Ovary (tissue), 3 donors: Measurements from ENCODE around the gene PAGR1.

Experiments
- EP300 ChIP-seq: sonication (generic); formaldehyde crosslinking; IDR thresholded peaks from one replicate; pipeline ENCODE4 v1.6.1; 2017; ENCODE audit warnings: antibody characterized with exemption
- POLR2A ChIP-seq: fragments of 450-650 bp; IDR thresholded peaks from one replicate; pipeline ENCODE4 v1.6.1; 2017; ENCODE audit warnings: antibody characterized with exemption, mild to moderate bottlenecking, moderate library complexity
- TF ChIP-seq, protein P1 (sequence below), 3 donors: fragments of 450-650 bp in 2 of 3; fragments of 200-600 bp in 1 of 3; IDR thresholded peaks; one replicate each; pipeline versions ENCODE4 v1.5.1 to v1.8.0; 2016 to 2022; ENCODE audit warnings: antibody characterized with exemption in 3 of 3, mild to moderate bottlenecking in 1 of 3
- donor health status: DM: no; HTN: no; CAD: no.

DNA sequence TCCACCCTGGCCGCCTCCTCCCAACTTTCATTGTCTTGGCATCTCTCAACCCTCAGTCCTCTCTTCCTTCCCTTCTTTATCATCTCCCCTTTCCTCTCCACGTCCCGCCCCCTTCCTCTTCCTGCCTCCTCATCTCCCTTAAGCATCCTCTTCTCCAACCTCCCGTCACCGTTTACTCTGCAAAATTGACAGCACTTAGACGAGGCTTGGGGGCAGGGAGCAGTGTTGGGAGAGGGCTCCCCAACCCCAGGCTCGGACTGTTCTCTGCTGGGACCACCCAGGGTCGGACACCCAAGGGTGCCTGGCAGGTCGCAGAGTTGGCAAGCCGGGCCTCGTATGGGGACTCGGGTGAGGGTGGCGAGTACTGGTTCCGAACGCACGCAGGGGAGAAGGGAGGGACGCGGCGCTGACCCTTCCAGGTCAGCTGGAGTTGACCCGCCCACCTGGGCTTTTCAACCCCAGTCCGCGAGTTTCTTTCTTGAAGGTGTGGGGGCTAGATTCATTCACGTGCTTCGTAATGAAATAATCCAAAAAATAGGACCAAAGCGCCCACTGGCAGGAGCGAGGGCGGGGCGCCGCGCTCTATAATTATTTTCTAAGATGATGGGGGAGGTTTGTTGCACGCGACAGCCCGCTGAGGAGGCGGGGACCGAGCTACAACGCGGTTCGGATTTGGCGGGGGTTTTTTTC is 775 bp upstream of the PAGR1 start:
- TF ChIP-seq, protein P1, sequence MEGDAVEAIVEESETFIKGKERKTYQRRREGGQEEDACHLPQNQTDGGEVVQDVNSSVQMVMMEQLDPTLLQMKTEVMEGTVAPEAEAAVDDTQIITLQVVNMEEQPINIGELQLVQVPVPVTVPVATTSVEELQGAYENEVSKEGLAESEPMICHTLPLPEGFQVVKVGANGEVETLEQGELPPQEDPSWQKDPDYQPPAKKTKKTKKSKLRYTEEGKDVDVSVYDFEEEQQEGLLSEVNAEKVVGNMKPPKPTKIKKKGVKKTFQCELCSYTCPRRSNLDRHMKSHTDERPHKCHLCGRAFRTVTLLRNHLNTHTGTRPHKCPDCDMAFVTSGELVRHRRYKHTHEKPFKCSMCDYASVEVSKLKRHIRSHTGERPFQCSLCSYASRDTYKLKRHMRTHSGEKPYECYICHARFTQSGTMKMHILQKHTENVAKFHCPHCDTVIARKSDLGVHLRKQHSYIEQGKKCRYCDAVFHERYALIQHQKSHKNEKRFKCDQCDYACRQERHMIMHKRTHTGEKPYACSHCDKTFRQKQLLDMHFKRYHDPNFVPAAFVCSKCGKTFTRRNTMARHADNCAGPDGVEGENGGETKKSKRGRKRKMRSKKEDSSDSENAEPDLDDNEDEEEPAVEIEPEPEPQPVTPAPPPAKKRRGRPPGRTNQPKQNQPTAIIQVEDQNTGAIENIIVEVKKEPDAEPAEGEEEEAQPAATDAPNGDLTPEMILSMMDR (IDR thresholded peaks at IDR 0.05): no peak
- TF ChIP-seq POLR2A: no peak
- TF ChIP-seq EP300: no peak
